ENCODE data around the gene FAIM2.

The FAIM2 gene

DNA sequence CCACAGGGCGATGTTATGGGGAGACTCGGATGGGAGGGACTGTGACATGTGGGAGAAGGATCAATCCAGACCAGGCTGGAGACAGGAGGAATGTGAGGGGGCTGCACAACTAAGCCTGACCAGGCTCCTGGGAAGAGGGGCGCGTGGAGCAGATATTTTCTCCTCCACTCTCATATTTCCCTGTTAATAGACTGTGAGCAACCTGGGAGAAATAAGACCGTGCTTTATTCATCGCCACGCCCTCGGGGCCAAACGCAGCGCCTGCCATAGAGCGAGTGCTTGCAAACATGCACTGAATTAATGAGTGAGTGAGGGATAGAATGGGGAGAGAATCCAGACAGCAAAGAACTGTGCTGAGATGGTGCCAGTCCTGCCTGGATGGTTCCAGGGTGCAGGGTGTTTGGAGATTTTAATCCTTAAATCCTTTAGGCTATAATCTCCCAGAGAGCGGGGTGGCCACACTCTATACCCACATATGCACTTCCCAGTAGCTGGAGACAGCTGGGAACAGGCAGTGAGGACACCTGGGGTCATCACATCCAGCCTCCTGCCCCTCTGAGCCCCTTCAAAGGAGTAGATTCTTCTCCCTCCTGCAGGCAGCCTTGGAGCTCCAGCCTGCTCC is 13.6 kb upstream of the FAIM2 start:
- no peak for DNase-seq

DNA sequence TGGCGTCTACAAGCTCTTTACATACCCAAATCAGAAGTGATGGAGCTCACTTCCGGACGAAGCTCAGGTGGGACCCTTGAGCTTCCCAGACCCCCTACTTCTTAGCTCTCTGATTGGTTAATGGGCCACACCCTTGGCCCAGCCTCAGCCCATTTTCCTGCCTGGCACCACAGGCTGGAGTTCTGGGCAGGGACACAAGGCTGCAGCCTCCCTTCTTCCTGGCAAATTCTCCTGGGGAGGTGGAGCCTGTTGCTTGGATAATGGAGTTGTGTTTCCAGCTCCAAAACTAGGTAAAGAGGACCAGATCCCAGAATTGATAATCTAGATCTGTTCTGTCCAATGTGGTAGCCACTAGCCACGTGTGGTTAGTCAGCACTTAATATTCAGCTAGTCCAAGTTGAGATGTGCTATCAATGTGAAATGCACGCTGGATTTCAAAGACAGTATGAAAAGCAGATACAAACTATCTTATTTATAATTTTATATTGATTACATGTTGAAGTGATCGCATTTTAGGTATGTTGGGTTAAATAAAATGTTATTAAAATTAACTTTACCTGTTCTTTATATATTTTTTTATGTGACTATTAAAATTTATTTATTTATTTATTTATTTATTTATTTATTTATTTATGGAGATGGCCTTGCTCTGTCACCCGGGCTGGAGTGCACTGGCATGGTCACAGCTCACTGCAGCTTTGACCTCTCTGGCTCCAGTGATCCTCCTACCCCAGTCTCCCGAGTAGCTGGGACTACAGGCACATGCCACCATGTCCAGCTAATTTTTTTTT is 12.6 kb upstream of the FAIM2 start:
- no peak for DNase-seq

DNA sequence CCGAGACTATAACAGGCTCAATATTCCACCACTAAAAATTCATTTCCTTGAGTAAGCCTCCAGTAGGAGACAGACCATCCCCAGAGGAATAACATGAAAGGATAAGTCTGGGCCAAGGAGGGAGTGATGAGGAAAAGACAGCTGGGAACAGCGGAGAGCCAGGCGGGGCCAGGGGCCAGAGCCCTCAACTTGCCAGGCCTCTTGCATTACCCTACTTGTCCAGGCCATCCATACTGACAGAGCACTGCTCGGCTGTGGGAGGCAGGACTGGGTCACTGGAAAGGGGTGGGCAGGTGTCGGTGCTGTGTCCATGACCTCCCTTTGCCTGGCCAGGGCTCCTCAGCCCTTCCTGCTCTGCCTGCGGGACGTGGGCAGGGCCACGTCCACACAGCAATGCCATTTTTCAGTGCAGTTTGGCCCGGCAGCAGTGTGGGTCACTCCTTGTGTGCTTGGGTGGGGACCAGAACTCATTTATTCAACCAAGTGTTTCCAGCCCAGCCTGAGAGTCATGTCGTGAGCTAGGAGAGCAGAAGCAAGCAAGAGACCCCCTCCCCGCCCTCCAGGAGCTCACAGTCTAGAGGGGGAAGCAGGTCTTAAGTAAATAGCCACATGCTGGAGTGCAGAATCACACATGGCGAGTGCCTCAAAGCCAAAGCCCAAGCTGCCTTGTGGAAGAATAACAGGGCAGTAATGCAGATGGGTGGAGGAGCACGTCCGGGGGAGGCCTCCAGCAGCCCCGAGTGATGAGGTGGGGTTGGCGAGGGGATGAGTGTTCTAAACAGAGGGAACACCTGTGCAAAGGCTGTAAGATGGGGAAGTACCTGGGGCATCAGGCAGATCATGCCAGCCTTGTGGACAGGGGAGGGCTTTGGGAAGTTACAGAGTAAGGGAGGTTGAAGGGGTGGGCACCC is 8.9 kb upstream of the FAIM2 start:
- no peak for DNase-seq

DNA sequence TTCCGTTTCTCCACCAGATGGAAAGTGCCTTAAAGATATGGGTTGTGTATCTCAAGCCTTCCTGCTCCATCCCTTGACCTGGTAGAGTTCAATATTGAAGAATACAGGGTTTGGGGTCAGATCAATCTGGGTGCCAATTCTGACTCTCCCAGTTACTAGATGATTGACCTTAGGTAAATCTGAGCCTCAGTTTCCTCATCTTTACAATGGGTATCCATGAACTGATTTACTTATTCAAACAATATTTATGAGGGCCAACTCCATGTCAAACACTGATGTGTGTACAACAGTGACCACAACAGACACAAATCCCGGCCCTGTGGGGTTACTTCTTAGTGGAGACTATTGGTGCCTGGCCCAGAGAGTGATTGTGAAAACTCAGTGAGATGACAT is 7.5 kb upstream of the FAIM2 start:
- DNase-seq = no peak

DNA sequence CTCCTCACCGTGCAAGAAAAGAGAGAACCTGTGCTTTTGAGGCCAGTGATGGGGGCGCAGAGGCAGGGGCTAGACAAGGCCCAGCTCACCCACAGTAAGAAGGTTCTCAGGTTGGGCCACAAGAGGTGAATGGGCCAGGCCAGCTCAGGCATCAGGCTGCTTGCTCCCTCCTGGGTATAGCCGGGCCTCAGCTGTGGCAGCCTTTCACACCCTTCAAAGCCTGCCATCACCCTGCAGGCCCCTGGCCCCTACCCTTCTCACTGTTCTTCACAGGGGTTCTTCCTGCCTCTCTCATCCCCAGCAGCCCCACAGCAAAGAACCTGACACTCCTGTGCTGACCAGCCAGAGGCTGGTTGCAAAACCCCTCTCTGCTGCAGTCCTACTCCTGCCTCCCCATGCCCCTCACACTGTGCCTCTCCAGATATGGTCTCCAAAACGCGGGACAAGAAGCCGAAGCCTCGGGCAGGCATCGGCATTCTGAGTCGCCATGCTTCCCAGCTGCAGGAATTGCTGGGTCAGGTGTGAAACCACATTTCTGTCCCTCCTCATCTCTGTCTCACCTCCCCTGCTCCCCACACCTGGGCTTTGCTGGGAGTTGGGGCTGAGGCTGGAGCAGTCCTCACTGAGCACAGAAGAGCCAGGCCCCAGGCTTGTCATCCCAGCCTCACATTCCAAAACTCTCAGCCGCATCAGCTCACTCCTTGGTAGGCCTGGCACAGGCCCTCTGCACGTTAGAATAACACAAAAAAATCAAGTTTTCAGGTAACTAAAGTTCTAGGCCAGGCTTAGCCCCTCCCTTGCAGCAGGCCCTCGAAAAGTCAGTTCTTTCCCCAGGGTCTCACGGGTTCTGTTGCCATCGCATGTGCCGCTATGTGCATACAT is 6.9 kb upstream of the FAIM2 start:
- DNase-seq = no peak

DNA sequence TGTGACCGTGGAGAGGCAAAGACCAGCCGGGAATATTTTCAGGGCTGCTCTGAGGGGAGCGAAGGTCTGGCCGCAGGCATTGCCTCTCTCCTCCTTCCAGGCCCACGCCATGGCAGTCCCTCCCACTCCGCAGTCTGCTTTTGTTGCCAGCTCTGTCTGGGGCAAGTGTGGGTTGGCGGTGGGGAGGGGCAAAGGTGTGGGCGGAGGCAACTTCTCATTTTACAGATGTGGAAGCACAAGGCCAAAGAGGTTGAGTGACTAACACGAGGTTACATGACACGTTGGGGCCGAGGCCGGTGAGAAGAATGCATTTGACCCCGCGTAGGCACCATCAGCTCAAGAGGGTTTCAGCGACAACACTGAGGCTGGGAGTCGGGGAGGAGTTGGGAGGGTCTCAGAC is 6.1 kb upstream of the FAIM2 start:
- peak; percentile 58 to 87 (median 84) for DNase-seq

DNA sequence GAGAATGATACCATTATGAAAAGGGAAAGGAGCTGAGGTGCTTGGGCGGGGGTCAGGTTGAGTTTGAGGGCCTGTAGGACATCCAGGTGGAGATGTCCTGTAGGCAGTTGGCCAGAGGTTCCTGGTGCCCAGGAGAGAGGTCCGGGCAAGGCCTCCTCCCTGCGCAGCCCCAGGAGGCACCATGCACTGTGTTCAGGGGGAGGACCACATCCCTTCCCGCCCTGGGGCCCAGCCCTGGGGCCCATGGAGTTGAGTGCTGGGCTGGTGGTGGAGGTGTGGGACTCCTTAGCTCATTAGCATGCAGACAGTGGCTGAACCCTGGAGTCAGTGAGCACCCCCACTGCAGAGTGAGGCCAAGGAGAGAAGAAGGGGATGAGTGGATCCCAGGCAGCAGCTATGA is 5.7 kb upstream of the FAIM2 start:
- no peak for DNase-seq

DNA sequence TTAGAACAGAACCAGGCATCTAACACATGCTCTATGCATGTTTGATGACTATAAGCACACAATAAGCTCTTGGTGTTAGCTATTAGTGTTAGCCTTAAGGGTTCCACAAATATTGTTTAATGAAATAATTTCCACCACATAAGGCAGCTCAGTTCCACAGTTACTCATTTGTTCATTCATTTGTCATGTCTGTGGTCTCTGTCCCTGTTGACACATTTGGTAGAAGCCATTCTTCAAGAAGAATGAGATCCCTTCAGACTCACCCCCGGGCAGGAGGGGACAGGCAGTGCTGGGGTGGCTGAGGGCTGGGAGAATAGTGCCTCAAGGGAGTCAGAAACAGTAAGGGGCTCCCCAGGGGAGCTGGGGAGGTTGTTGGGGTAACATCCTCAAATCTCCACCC is 3.7 kb upstream of the FAIM2 start:
- no peak for DNase-seq

DNA sequence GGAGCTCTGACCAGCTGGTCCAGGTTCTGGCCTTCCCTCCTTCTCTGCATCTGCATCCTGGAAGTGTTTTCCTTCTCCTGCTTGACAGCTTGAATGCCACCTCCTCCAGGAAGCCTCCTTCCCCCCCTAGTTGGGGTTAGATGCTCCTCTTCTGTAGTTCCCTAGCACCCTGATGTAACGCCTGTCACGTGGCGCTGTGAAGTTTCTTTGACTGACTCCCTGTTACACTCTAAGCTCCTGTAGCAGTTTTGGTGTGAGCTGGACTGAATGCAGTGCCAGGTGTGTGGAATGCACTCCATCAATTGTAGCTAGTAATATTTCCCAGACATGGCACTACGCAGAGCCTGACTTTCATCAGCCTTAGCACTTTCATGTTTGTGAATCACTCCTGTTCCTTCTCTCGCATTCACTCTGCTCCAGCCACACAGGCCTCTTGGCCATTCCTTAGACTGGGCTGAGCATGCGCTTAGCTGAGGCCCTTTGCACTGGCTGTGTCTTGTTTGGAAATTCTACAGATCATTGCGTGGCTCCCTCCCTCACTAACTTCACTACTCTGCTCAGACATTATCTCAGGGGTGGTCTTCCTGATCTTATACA is 2.1 kb upstream of the FAIM2 start:
- DNase-seq = no peak

DNA sequence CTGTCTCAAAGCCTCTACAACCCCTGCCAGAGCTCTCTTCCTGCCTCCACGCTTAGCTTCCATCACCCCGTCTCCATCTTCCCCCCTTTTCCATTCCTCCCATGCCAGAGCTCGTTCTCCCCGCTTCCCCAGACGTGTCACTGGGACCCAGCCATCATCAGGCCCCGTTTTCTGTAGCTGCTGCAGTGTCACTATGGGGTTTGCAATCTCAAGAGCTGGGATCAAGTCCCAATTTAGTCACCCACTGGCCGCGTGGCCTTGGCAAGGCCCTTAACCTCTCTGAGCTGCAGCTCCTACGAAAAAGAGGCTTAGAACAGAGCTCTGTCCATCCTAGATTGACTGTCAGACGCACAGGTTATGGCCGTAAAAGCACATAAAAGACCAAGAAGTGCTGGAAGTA is 901 bp upstream of the FAIM2 start:
- DNase-seq = no peak

DNA sequence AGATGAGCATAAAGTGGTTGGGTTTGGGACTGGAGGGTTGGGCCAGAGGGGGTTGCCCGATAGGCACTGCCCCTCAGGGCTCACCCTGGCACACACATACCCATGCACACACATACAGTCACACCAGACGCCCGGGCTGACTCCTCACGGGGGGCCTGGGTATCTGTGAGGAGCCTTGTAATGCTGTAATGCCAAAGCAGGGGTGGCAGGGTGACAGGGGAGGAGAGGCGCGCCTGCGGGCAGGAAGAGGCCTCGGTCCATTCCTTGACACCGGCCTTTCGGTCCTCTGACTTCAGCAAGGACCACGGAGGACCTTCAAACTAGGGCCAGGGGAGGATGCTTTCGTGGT is 375 bp downstream of the FAIM2 start:
- DNase-seq = no peak

DNA sequence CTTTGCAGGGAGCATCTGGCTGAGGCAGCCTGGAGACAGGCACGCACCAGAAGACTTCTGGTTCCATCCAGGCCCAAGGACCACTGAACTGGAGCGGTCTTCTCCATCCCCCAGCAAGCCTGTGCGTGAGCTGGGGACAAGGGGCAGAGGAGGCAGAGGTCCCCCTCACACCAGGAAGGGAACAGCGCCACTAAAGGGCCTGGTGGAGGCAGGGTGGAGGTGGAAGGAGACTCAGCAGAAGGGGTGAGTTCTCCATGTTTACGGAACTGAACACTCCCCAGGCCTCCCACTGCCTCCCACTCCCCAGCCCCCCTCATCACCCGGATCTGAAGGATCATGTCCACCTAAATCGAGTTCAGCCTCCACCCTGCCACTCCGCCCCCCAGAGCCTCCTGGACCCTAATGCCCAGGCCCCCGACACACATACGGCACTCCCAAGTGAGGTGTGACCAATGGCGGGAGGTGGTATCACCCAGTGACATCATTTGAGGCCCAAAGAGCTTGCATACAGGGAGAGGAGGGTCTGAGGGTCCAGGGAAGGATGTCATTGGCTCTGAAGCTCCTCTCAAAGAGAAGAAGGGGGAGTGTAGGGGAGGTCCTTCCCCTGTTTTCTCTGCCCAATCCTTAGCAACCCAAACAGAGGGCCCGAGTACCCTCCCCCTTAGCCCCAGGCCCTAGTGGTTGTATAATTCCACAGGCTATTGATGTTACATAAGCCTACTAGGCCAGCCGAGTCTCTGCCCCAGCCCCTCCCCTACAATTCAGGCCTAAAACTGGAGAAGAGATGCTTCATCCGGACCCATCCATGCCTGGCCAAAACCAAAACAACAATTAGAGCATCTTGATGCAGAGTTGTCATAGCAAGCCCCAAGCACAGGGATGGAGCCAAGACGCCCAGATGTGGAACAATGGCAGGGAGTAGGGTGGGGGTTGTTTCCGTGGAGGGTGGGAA is 1.0 kb downstream of the FAIM2 start:
- DNase-seq = no peak

DNA sequence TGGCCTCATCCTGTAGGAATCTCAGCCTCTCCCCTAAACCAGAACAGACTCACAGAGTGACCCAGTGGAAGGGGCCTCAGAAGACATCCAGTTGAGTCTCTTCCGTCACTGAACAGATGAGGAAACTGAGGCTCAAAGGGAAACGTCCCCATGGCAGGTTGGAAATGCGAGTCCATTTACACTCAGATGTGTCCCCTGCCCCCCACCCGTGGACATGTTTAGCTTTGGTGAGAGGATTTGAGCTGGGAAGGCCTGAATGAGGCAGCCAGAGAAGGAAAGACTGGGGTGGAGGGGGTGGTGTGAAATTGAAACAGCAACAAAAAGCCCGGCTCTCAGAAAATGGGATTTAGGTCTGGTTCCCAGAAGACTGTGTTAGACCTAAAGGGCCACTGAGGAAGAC is 1.7 kb downstream of the FAIM2 start:
- no peak for DNase-seq

DNA sequence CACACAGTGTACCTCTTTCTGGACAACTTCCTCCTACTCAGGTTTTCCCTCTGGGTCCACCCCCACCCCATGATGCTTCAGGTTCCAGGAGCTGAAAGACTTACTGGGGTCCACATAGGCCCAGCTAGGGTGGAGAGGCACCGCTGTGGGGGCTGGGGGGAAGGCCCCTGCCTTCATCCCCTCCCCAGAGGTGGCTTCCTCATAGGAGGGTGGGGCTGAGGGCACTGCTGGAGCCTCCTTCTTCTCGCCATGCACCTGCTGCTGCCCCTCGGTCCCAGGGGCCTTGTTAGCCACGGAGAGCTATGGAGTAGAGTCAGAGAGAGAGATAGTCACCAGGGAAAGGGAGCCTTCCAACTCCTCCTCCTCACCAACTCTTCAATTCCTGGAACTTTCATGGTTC is 2.7 kb downstream of the FAIM2 start:
- DNase-seq = no peak

DNA sequence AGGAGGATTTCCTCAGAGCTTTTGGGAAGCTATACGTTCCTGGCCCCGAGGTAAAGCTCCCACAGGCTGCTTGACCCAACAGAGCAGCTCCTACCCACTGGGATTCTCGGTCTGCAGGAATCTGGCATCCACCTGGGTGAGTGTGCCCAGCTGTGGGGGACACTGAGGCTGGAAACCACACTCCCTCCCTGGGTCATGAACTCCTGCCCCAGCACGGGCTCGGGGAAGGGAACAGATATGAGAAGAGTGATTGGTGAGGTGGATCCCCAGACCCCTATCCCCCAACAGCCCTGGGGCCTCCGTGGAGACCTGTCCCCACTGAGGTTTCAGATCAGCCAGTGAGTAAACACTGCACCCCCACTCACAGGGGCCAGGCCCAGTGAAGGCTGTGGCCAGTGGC is 3.3 kb downstream of the FAIM2 start:
- DNase-seq = no peak

DNA sequence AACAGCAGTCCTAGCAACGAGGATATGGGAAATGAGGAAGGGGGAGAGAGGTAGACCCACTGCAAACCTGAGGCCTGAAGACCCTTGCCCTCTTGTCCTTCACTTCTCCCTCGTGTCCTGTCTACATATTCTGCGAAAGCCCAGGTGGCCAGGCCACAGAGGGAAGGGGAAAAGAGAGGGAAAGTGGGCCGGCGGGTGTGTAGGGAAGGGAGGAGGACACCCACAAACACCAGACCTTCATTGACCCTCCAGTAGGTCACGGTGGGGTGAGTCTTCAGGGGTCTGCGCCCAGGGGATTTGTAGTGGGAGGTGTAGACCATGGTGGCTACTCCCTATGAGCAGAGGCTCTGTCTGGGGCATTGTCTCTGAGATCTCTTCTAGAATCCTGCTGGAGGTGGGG is 3.8 kb downstream of the FAIM2 start:
- DNase-seq = no peak

DNA sequence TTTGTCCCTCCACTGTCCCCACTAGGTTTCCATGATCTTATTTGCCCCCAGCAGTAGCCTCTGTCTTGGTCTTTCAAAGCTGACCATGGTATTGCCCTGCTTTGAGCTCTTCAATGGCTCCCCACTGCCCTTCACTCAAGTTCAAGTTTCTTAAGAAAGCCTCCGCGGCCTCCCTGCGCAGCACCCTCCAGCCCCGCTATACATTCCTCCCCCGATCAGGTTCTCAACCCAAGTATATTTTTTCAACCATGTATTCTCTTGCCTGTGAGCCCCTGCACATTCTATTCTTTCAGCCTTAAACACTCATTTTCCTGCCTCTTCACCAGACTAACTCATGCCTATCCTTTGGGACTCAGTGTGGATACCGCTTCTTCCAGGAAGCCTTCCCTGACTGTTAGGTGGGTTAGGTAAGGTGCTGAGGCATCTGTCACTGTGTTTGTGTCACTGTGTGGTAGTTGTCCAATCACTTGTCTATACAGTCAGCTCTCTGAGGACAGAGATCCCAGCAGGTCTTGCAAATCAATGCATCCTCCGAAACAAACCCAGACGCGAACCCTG is 4.3 kb downstream of the FAIM2 start:
- DNase-seq = no peak

DNA sequence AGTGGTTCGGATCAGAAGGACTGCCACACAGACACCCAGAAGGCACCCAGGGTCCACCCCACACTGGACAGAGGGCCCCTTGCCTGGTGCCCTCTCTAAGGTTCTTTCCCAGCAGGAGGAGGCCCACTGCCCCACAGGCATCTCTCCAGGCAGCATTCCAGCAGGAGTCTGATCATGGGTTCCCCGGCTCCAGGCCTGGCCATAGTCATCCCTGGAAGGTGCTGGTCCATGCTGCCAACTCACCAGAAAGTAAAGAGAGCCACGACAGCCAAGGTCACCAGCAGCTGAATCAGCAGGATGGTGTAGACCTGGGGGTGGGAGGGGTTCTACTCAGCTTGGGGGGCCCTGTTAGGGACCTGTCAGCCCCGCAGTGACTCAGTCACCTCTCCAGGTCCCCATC is 6.4 kb downstream of the FAIM2 start:
- DNase-seq = no peak

DNA sequence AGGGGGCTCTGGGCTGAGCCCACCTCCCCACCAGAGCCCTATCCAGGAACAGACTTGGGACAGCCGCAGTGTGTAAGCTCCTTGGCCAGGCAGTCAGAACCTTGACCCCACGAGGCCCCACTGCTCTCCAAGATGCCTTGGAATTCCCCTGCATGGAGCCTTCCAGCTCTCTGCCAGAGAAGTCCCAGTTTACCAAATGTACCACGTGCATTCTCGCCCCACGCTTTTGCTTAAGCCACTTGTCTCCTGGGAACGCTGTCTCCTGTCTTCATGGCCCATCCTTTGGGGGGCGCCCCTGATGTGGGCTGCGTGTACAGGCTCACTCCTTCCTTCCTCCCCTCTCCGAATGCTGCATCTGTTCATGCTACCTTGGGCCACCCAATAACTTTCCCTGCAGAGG is 7.9 kb downstream of the FAIM2 start:
- no peak for DNase-seq

DNA sequence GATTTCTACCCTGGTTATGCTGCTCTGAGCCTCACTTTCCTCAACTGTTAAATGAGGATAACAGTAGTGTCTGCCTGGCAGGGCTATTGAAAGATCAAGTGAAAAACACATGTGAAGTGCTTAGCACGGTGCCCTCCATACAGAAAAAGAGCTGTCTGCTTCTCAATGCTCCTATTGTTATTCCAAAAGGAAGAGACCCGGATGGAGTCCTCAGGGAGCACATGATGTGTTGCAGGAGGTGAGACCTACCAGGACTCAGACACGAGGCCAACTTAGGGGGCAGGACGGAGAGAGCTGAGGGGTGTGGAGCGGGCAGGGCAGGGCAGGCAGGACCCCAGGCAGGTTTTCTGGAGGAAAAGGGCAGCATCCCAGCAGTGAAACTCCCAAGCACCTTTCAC is 8.9 kb downstream of the FAIM2 start:
- no peak for DNase-seq

Data from suppressor macrophage treated with lipopolysaccharide for 1 hour (primary cell).